ENCODE measurements around the gene SLC29A3. TPM values are rescaled to one million over a fixed set of nuclear protein-coding genes. Genes with fewer than 3 reads are reported as not detected.

SLC29A3 gene
- total and polyA plus RNA-seq, 8 donors, result 7.6 to 13.4 (median 8.1) TPM

DNA sequence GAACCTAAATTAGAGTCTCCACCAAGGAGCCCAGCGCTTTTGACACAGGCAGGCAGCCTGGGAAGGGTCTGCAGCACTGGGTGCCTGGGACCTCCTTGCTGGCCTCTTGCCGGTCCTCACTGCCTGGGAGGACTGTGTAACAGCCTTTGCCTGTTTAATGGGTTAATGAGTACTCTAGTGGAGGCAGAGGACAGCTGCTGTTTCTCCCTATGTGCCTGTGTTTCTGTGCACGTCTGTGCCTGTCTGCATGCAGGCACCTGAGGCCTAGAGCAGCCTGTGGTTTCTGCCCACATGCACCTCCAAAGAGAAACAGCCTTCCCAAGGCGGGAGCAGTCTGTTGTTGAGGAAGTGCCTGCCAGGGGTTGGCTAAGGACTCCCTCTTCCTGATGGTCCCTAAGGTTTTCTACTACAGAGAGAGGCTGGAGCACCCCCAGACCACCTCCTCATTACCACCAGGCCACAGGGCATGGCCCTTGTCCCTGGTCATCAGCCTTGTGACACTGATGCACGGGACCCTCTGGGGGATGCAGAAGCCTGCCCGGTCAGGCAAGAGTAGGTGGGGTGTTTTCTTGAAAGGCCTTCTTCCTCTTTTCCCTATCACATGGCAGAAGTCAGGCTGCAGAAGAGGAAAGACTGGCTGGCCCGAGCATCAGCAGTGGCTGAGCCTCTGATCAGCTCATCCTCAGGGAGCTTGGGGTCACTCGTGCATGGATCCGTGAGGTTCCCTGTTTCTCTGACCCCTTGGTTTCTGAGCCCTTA, 14.2 kb downstream of the SLC29A3 start:
- peak in 1 of 4 donors; percentile 73 for DNase-seq
- peak overlapping the region in 1 of 2 donors; percentile 50 for H3K27ac ChIP-seq
- TF ChIP-seq, protein P1, sequence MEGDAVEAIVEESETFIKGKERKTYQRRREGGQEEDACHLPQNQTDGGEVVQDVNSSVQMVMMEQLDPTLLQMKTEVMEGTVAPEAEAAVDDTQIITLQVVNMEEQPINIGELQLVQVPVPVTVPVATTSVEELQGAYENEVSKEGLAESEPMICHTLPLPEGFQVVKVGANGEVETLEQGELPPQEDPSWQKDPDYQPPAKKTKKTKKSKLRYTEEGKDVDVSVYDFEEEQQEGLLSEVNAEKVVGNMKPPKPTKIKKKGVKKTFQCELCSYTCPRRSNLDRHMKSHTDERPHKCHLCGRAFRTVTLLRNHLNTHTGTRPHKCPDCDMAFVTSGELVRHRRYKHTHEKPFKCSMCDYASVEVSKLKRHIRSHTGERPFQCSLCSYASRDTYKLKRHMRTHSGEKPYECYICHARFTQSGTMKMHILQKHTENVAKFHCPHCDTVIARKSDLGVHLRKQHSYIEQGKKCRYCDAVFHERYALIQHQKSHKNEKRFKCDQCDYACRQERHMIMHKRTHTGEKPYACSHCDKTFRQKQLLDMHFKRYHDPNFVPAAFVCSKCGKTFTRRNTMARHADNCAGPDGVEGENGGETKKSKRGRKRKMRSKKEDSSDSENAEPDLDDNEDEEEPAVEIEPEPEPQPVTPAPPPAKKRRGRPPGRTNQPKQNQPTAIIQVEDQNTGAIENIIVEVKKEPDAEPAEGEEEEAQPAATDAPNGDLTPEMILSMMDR (IDR thresholded peaks at IDR 0.05), result no peak
- intact Hi-C loops (cut with DNase I), result no loop called here
- H3K36me3 ChIP-seq, result peaks cover 0 to 5% of the 10 kb centered on the region in 2 donors
- ATAC-seq, result peak; percentile 72
- no peak overlapping the region for H3K4me3 ChIP-seq
- no peaks in the 10 kb centered on the region for H3K27me3 ChIP-seq
- no peaks in the 10 kb centered on the region for H3K9me3 ChIP-seq
- H3K4me1 ChIP-seq, result peaks cover 4 to 14% of the 10 kb centered on the region in 2 donors

DNA sequence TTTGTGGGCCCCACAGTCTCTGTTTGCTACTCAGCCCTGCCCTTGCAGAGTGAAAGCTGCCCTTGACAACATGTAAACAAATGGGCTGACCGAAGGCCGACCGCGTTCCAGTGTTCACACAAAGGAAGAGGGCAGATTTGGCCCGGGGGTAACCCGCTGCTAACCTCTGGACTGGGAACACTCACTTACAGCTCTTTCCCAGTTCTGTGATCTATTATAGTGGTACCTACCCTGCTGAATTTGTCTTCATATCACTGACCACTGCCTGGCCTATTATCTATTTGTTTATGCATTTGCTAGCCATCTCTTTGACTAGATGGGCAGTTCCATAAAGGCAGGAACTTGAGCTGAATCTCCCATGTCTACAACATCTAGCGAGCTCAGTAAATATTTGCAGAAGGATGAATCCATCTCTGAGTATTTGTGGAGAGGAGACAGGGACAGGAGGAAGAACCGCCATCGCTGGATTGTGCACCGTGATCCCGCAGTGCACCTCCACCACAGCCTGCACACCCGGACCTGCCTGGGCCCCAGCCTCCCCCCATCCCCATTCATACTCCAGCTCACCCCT, 15.2 kb downstream of the SLC29A3 start:
- intact Hi-C loops (cut with DNase I), result no loop called here
- TF ChIP-seq, protein P1 (IDR thresholded peaks at IDR 0.05), result no peak
- peaks cover 0 to 12% of the 10 kb centered on the region in 2 donors for H3K36me3 ChIP-seq
- no peak for DNase-seq
- no peak overlapping the region for H3K27ac ChIP-seq
- H3K4me1 ChIP-seq, result peaks cover 4 to 14% of the 10 kb centered on the region in 2 donors
- no peaks in the 10 kb centered on the region for H3K9me3 ChIP-seq
- no peaks in the 10 kb centered on the region for H3K27me3 ChIP-seq
- H3K4me3 ChIP-seq, result no peak overlapping the region
- no peak for ATAC-seq

DNA sequence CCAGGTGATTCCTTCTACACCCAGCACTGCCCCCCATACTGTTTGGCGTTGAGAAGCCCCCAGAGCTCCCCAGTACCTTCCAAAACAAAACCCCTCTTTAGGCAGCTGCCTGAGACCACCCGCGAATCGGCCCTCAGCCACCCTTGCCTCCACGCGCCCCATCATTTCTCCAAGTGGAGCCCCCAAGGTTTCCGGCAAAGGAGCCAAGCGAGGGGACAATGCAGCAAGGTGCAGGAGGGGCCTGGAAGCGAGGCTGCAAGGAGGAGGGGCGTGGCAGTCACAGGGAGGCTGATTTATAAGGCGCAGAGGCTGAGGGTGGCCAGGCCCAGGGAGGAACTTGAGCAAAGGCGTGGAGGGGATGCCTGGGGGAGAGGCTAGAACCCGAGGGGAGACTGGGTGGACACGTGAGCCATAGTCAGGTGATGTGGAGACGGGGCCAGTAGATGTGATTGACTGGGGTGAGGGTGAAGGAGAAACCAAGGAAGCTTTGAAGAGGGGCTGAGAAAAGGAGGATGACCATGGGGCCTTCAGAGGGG, 16.2 kb downstream of the SLC29A3 start:
- H3K27ac ChIP-seq, result no peak overlapping the region
- DNase-seq (no peak), ATAC-seq (no peak)
- no peaks in the 10 kb centered on the region for H3K9me3 ChIP-seq
- H3K36me3 ChIP-seq, result peaks cover 0 to 16% of the 10 kb centered on the region in 2 donors
- H3K4me3 ChIP-seq, result no peak overlapping the region
- peaks cover 4 to 14% of the 10 kb centered on the region in 2 donors for H3K4me1 ChIP-seq
- no peaks in the 10 kb centered on the region for H3K27me3 ChIP-seq
- intact Hi-C loops (cut with DNase I), result no loop called here
- TF ChIP-seq, protein P1 (IDR thresholded peaks at IDR 0.05), result no peak

DNA sequence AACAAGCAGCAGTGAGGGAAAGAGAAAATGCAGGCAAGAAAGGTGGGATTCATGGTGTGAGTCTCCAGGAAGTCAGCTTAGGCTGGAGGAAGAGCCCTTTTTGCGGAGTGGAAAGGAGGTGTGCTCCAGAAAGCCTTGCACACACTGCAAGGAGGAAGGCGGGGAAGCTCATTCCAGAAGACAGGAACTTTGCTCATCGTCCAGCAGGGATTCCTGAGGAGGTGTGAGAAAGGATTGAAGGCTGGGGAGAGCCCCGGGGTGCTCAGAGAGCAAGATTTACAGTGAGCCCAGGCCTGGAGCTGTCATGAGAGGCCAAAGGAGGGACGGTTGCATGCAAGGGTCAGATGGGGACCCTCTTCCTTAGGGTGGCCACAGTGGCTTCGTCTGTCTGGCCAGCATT, 17.6 kb downstream of the SLC29A3 start:
- no peaks in the 10 kb centered on the region for H3K9me3 ChIP-seq
- intact Hi-C loops (cut with DNase I), result no loop called here
- H3K27me3 ChIP-seq, result no peaks in the 10 kb centered on the region
- TF ChIP-seq, protein P1 (IDR thresholded peaks at IDR 0.05), result no peak
- H3K27ac ChIP-seq, result no peak overlapping the region
- H3K36me3 ChIP-seq, result peaks cover 0 to 16% of the 10 kb centered on the region in 2 donors
- H3K4me3 ChIP-seq, result no peak overlapping the region
- peaks cover 4 to 14% of the 10 kb centered on the region in 2 donors for H3K4me1 ChIP-seq
- ATAC-seq, result no peak
- DNase-seq, result no peak

DNA sequence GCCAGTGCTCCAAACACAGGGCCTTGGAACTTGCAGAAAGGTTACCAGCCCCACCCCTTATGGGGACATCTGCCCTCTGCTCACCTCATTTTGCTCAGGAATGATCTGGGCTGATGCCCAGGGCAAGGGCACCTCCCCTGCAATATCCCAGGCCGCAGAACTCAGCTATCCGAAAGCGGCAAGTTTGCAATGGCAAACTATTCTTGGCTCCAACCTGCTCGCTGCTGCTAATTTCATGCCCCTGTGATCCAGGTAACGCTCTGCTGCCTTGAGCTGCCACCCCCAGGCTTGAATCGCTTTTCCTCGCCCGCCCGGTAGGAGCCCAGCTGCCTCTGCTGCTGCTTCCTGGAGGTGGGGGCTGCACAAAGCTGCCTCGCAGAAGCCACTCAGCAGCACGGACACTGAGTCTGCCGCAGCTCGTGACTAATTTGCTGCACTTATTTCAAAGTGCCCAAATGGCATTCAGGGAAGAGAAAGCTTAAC, 18.2 kb downstream of the SLC29A3 start:
- Histone ChIP-seq H3K4me1 (peaks cover 4 to 14% of the 10 kb centered on the region in 2 donors), H3K9me3 (no peaks in the 10 kb centered on the region), H3K4me3 (no peak overlapping the region), H3K36me3 (peaks cover 0 to 16% of the 10 kb centered on the region in 2 donors), H3K27me3 (no peaks in the 10 kb centered on the region), H3K27ac (no peak overlapping the region)
- intact Hi-C loops (cut with DNase I), result no loop called here
- ATAC-seq, result no peak
- TF ChIP-seq, protein P1 (IDR thresholded peaks at IDR 0.05), result no peak
- no peak for DNase-seq
